ENCODE measurements around the gene CADM4. TPM values are rescaled to one million over a fixed set of nuclear protein-coding genes. Genes with fewer than 3 reads are reported as not detected.
A peak's percentile ranks its signal among the peaks of the same experiment; 100 is the strongest.

Gene CADM4
- total and polyA plus RNA-seq, 4 donors: 92.3 to 325 (median 206) TPM

GRCh38 chr19:43581467-43581866 is 58.2 kb downstream of the CADM4 start:
- WGBS (ENCODE audit: insufficient coverage): 62% methylated on average over 2 of the region's 7 CpGs

DNA sequence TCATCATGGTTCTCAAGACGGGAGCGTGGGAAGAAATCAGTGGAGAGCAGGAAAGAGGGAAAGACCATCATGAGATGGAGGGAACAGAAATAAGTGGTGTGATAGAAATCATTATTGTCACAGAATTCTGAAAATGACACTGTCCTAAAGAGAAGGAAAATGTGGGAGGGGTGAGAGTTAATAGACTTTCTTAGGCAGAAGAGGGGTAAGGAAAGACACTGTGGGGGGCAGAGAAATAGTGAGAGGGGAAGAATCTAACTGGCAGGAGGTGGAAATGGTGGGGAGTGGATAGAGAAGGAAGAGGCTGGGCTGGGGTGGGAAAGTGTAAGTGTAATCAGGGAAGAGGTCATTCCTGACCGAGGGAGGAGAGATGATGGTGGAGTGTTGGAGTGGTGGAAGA is 60.9 kb downstream of the CADM4 start:
- DNase-seq (ENCODE audit: low read depth in 4 of 6, low spot score in 6 of 6): no peak
- H3K9me3 ChIP-seq (ENCODE audit: control insufficient read depth, insufficient read depth, low read length): no peaks in the 10 kb centered on the region
- peaks cover 10% of the 10 kb centered on the region for H3K36me3 ChIP-seq (ENCODE audit: control insufficient read depth, insufficient read depth, low read length)
- 92% methylated on average over 3 of the region's 3 CpGs for WGBS (ENCODE audit: insufficient coverage)
- peaks cover 50% of the 10 kb centered on the region for H3K4me1 ChIP-seq (ENCODE audit: control insufficient read depth, insufficient read depth, low read length)
- no peaks in the 10 kb centered on the region for H3K27me3 ChIP-seq (ENCODE audit: control insufficient read depth, insufficient read depth, low read length)
- H3K27ac ChIP-seq (ENCODE audit: low read depth, low read length): no peak overlapping the region
- H3K4me3 ChIP-seq (ENCODE audit: low read depth, low read length): no peak overlapping the region

More at GRCh38 chr19:43581467-43581866, 58.2 kb downstream of the CADM4 start:
- Histone ChIP-seq H3K36me3 (ENCODE audit: control insufficient read depth, insufficient read depth, low read length) (peaks cover 23% of the 10 kb centered on the region), H3K4me3 (ENCODE audit: low read depth, low read length) (no peak overlapping the region), H3K27me3 (ENCODE audit: control insufficient read depth, insufficient read depth, low read length) (no peaks in the 10 kb centered on the region), H3K9me3 (ENCODE audit: control insufficient read depth, insufficient read depth, low read length) (no peaks in the 10 kb centered on the region), H3K27ac (ENCODE audit: low read depth, low read length) (no peak overlapping the region), H3K4me1 (ENCODE audit: control insufficient read depth, insufficient read depth, low read length) (peaks cover 30% of the 10 kb centered on the region)
- DNase-seq (ENCODE audit: low read depth in 4 of 6, low spot score in 6 of 6): no peak

- WGBS (ENCODE audit: insufficient coverage): 77% methylated on average over 32 of the region's 37 CpGs
- peaks cover 45% of the 10 kb centered on the region for H3K4me1 ChIP-seq (ENCODE audit: control insufficient read depth, insufficient read depth, low read length)
- H3K27me3 ChIP-seq (ENCODE audit: control insufficient read depth, insufficient read depth, low read length): no peaks in the 10 kb centered on the region
- H3K27ac ChIP-seq (ENCODE audit: low read depth, low read length): peak overlapping the region; percentile 91
- H3K4me3 ChIP-seq (ENCODE audit: low read depth, low read length): peak overlapping the region; percentile 97
- no peaks in the 10 kb centered on the region for H3K9me3 ChIP-seq (ENCODE audit: control insufficient read depth, insufficient read depth, low read length)
- peak in 1 of 6 donors; percentile 34 for DNase-seq (ENCODE audit: low read depth in 4 of 6, low spot score in 6 of 6)
- H3K36me3 ChIP-seq (ENCODE audit: control insufficient read depth, insufficient read depth, low read length): peaks cover 10% of the 10 kb centered on the region
Observed at GRCh38 chr19:43575955-43576878, 63.4 kb downstream of the CADM4 start.

GRCh38 chr19:43575156-43575950 is 64.3 kb downstream of the CADM4 start, which contains the start of the genes PINLYP and XRCC1:
TSS of gene PINLYP (plus strand) at chr19:43575801. CDS start at chr19:43577192, 1,391 bp downstream.
TSS of gene XRCC1 (minus strand) at chr19:43575527. CDS start at chr19:43575458, 69 bp downstream.
- 0% methylated on average over 44 of the region's 51 CpGs for WGBS (ENCODE audit: insufficient coverage)
- H3K4me1 ChIP-seq (ENCODE audit: control insufficient read depth, insufficient read depth, low read length): peaks cover 37% of the 10 kb centered on the region
- H3K27ac ChIP-seq (ENCODE audit: low read depth, low read length): peak within 1 kb of the TSS; percentile 91
- no peaks in the 10 kb centered on the region for H3K9me3 ChIP-seq (ENCODE audit: control insufficient read depth, insufficient read depth, low read length)
- H3K27me3 ChIP-seq (ENCODE audit: control insufficient read depth, insufficient read depth, low read length): no peaks in the 10 kb centered on the region
- DNase-seq (ENCODE audit: low read depth in 4 of 6, low spot score in 6 of 6): peak; percentile 92 to 100 (median 99)
- peaks cover 10% of the 10 kb centered on the region for H3K36me3 ChIP-seq (ENCODE audit: control insufficient read depth, insufficient read depth, low read length)
- H3K4me3 ChIP-seq (ENCODE audit: low read depth, low read length): peak within 1 kb of the TSS; percentile 97

GRCh38 chr19:43574424-43575155 is 65.1 kb downstream of the CADM4 start:
- peak overlapping the region; percentile 88 for H3K27ac ChIP-seq (ENCODE audit: low read depth, low read length)
- H3K9me3 ChIP-seq (ENCODE audit: control insufficient read depth, insufficient read depth, low read length): no peaks in the 10 kb centered on the region
- H3K4me3 ChIP-seq (ENCODE audit: low read depth, low read length): peak overlapping the region; percentile 97
- peaks cover 10% of the 10 kb centered on the region for H3K36me3 ChIP-seq (ENCODE audit: control insufficient read depth, insufficient read depth, low read length)
- no peaks in the 10 kb centered on the region for H3K27me3 ChIP-seq (ENCODE audit: control insufficient read depth, insufficient read depth, low read length)
- WGBS (ENCODE audit: insufficient coverage): 41% methylated on average over 7 of the region's 12 CpGs
- H3K4me1 ChIP-seq (ENCODE audit: control insufficient read depth, insufficient read depth, low read length): peaks cover 31% of the 10 kb centered on the region
- DNase-seq (ENCODE audit: low read depth in 4 of 6, low spot score in 6 of 6): no peak

Small RNA genes lying within 50 kb of the gene (small RNA-seq; reads per million reads assigned to genes)
- gene RN7SL368P (ENCODE audit: low replicate concordance): not detected

Other genes with a start within 250 kb of the CADM4 start
- not detected for gene TEX101, start 225.0 kb downstream of the CADM4 start, total RNA-seq
- under 1 TPM in 1 of 2 donors, not detected in 1; 0.18 TPM for gene TEX101, start 225.0 kb downstream of the CADM4 start, polyA plus RNA-seq (ENCODE audit: insufficient read length in 2 of 2)
- 1 to 10 TPM in 1 of 2 donors, under 1 TPM in 1; 0.20 to 1.2 TPM for gene LYPD3, start 174.2 kb downstream of the CADM4 start, total RNA-seq
- 1 to 10 TPM; 1.3 to 2.1 TPM for gene LYPD3, start 174.2 kb downstream of the CADM4 start, polyA plus RNA-seq (ENCODE audit: insufficient read length in 2 of 2)
- 10 to 100 TPM in 1 of 2 donors, 1 to 10 TPM in 1; 6.0 to 13.1 TPM for gene PHLDB3, start 135.1 kb downstream of the CADM4 start, total RNA-seq
- gene PHLDB3, start 135.1 kb downstream of the CADM4 start, polyA plus RNA-seq (ENCODE audit: insufficient read length in 2 of 2): 10 to 100 TPM in 1 of 2 donors, 1 to 10 TPM in 1; 8.6 to 12.1 TPM
- 10 to 100 TPM; 22.5 to 30.4 TPM for gene ETHE1, start 112.6 kb downstream of the CADM4 start, total RNA-seq
- 10 to 100 TPM; 22.2 to 27.2 TPM for gene ETHE1, start 112.6 kb downstream of the CADM4 start, polyA plus RNA-seq (ENCODE audit: insufficient read length in 2 of 2)
- under 1 TPM; 0.40 to 0.94 TPM for gene ZNF575, start 106.7 kb downstream of the CADM4 start, total RNA-seq
- gene ZNF575, start 106.7 kb downstream of the CADM4 start, polyA plus RNA-seq (ENCODE audit: insufficient read length in 2 of 2): 10 to 100 TPM in 1 of 2 donors, 1 to 10 TPM in 1; 6.4 to 11.2 TPM
- 10 to 100 TPM; 10.4 to 44.5 TPM for gene XRCC1, start 64.3 kb downstream of the CADM4 start, total RNA-seq
- 10 to 100 TPM; 49.4 to 53.2 TPM for gene XRCC1, start 64.3 kb downstream of the CADM4 start, polyA plus RNA-seq (ENCODE audit: insufficient read length in 2 of 2)
- gene PINLYP, start 64.0 kb downstream of the CADM4 start, total RNA-seq: 10 to 100 TPM in 1 of 2 donors, 1 to 10 TPM in 1; 3.4 to 13.7 TPM
- gene PINLYP, start 64.0 kb downstream of the CADM4 start, polyA plus RNA-seq (ENCODE audit: insufficient read length in 2 of 2): 10 to 100 TPM; 12.9 to 21.6 TPM
- 10 to 100 TPM; 25.2 to 60.9 TPM for gene IRGQ, start 43.7 kb downstream of the CADM4 start, total RNA-seq
- 10 to 100 TPM; 40.9 to 50.9 TPM for gene IRGQ, start 43.7 kb downstream of the CADM4 start, polyA plus RNA-seq (ENCODE audit: insufficient read length in 2 of 2)
- gene ZNF576, start 43.3 kb downstream of the CADM4 start, total RNA-seq: 10 to 100 TPM in 1 of 2 donors, 1 to 10 TPM in 1; 8.0 to 12.1 TPM
- 10 to 100 TPM; 18.4 to 18.8 TPM for gene ZNF576, start 43.3 kb downstream of the CADM4 start, polyA plus RNA-seq (ENCODE audit: insufficient read length in 2 of 2)
- gene SRRM5, start 27.8 kb downstream of the CADM4 start, total RNA-seq: under 1 TPM; 0.10 to 0.22 TPM
- 1 to 10 TPM; 1.2 to 2.5 TPM for gene SRRM5, start 27.8 kb downstream of the CADM4 start, polyA plus RNA-seq (ENCODE audit: insufficient read length in 2 of 2)
- gene ZNF428, start 20.2 kb downstream of the CADM4 start, total RNA-seq: 100 to 1,000 TPM in 1 of 2 donors, 10 to 100 TPM in 1; 66.1 to 123 TPM
- 100 to 1,000 TPM; 290 to 305 TPM for gene ZNF428, start 20.2 kb downstream of the CADM4 start, polyA plus RNA-seq (ENCODE audit: insufficient read length in 2 of 2)
- gene PLAUR, start 30.3 kb upstream of the CADM4 start, total RNA-seq: 1 to 10 TPM; 6.9 to 9.0 TPM
- gene PLAUR, start 30.3 kb upstream of the CADM4 start, polyA plus RNA-seq (ENCODE audit: insufficient read length in 2 of 2): 1 to 10 TPM; 5.7 to 7.4 TPM
- not detected for gene IRGC, start 76.2 kb upstream of the CADM4 start, total RNA-seq
- gene IRGC, start 76.2 kb upstream of the CADM4 start, polyA plus RNA-seq (ENCODE audit: insufficient read length in 2 of 2): not detected
- gene SMG9, start 115.1 kb upstream of the CADM4 start, total RNA-seq: 10 to 100 TPM in 1 of 2 donors, 1 to 10 TPM in 1; 9.2 to 36.6 TPM
- 100 to 1,000 TPM in 1 of 2 donors, 10 to 100 TPM in 1; 76.5 to 110 TPM for gene SMG9, start 115.1 kb upstream of the CADM4 start, polyA plus RNA-seq (ENCODE audit: insufficient read length in 2 of 2)
- 1 to 10 TPM in 1 of 2 donors, under 1 TPM in 1; 0.83 to 1.1 TPM for gene KCNN4, start 141.1 kb upstream of the CADM4 start, total RNA-seq
- under 1 TPM; 0.62 to 0.79 TPM for gene KCNN4, start 141.1 kb upstream of the CADM4 start, polyA plus RNA-seq (ENCODE audit: insufficient read length in 2 of 2)
- 1 to 10 TPM; 2.3 to 7.1 TPM for gene LYPD5, start 162.6 kb upstream of the CADM4 start, total RNA-seq
- 1 to 10 TPM; 7.3 to 8.5 TPM for gene LYPD5, start 162.6 kb upstream of the CADM4 start, polyA plus RNA-seq (ENCODE audit: insufficient read length in 2 of 2)
- gene ZNF283, start 187.5 kb upstream of the CADM4 start, total RNA-seq: 10 to 100 TPM; 22.0 to 37.7 TPM
- 10 to 100 TPM; 11.8 to 12.2 TPM for gene ZNF283, start 187.5 kb upstream of the CADM4 start, polyA plus RNA-seq (ENCODE audit: insufficient read length in 2 of 2)
- gene ZNF404, start 244.1 kb upstream of the CADM4 start, total RNA-seq: 10 to 100 TPM in 1 of 2 donors, 1 to 10 TPM in 1; 8.5 to 11.6 TPM
- 10 to 100 TPM; 16.1 to 19.3 TPM for gene ZNF404, start 244.1 kb upstream of the CADM4 start, polyA plus RNA-seq (ENCODE audit: insufficient read length in 2 of 2)